ENCODE data around the gene PLOD1. TPM values are rescaled to one million over a fixed set of nuclear protein-coding genes. Genes with fewer than 3 reads are reported as not detected.
A peak's percentile ranks its signal among the peaks of the same experiment; 100 is the strongest.
"Not testable (repeated sequence)": the region's sequence is repeated elsewhere in the genome, so short reads cannot be mapped to it uniquely, and the experiment has no call there.

Gene PLOD1
- total RNA-seq, 1 experiment from 2014 or later: 94.8 TPM

GRCh38 chr1:11923827-11924113 lies 10.7 kb upstream of the PLOD1 start:
- no peak for DNase-seq (ENCODE audit: low spot score)
- ChIA-PET POLR2A (ENCODE audit: low non-redundant PET) (no interaction called here), CTCF (no interaction called here)
- H3K9me3 ChIP-seq (ENCODE audit: low read depth, low read length, poor library complexity, severe bottlenecking): no peaks in the 10 kb centered on the region
- no peak for TF ChIP-seq EZH2 (IDR thresholded peaks at IDR 0.05; ENCODE audit: borderline replicate concordance, low read depth, low read length, poor library complexity, severe bottlenecking)
- TF ChIP-seq CTCF (conservative IDR thresholded peaks at IDR 0.05; ENCODE audit: low read depth, low read length): no peak
- H3K4me3 ChIP-seq (ENCODE audit: low read depth, low read length, poor library complexity, severe bottlenecking): peak overlapping the region; percentile 58
- no TSS peak for BruUV-seq (replicated peaks)
- H3K27ac ChIP-seq (ENCODE audit: low read depth, low read length, poor library complexity, severe bottlenecking): no peak overlapping the region
- H3K4me1 ChIP-seq (ENCODE audit: insufficient read depth, low read length, poor library complexity, severe bottlenecking): peaks cover 10% of the 10 kb centered on the region
- no peaks in the 10 kb centered on the region for H3K27me3 ChIP-seq (replicated peaks; ENCODE audit: insufficient read depth, low read depth, low read length, poor library complexity)
- H3K36me3 ChIP-seq (ENCODE audit: insufficient read depth, low read length, poor library complexity, severe bottlenecking): peaks cover 18% of the 10 kb centered on the region
- intact Hi-C loops (cut with micrococcal nuclease; ENCODE audit: unreplicated experiment): no loop called here

GRCh38 chr1:11924334-11925195 lies 10.0 kb upstream of the PLOD1 start:
- peaks cover 13% of the 10 kb centered on the region for H3K36me3 ChIP-seq (ENCODE audit: insufficient read depth, low read length, poor library complexity, severe bottlenecking)
- H3K9me3 ChIP-seq (ENCODE audit: low read depth, low read length, poor library complexity, severe bottlenecking): no peaks in the 10 kb centered on the region
- peak overlapping the region; percentile 58 for H3K4me3 ChIP-seq (ENCODE audit: low read depth, low read length, poor library complexity, severe bottlenecking)
- no peak for DNase-seq (ENCODE audit: low spot score)
- TF ChIP-seq CTCF (conservative IDR thresholded peaks at IDR 0.05; ENCODE audit: low read depth, low read length): no peak
- no peak for TF ChIP-seq EZH2 (IDR thresholded peaks at IDR 0.05; ENCODE audit: borderline replicate concordance, low read depth, low read length, poor library complexity, severe bottlenecking)
- TSS peak; percentile 59 for BruUV-seq (replicated peaks)
- intact Hi-C loops (cut with micrococcal nuclease; ENCODE audit: unreplicated experiment): no loop called here
- ChIA-PET POLR2A (ENCODE audit: low non-redundant PET) (no interaction called here), CTCF (no interaction called here)
- no peaks in the 10 kb centered on the region for H3K27me3 ChIP-seq (replicated peaks; ENCODE audit: insufficient read depth, low read depth, low read length, poor library complexity)
- peaks cover 13% of the 10 kb centered on the region for H3K4me1 ChIP-seq (ENCODE audit: insufficient read depth, low read length, poor library complexity, severe bottlenecking)
- peak overlapping the region; percentile 33 for H3K27ac ChIP-seq (ENCODE audit: low read depth, low read length, poor library complexity, severe bottlenecking)

GRCh38 chr1:11925196-11925937 lies 9.2 kb upstream of the PLOD1 start:
- Histone ChIP-seq H3K4me3 (ENCODE audit: low read depth, low read length, poor library complexity, severe bottlenecking) (peak overlapping the region; percentile 58), H3K27ac (ENCODE audit: low read depth, low read length, poor library complexity, severe bottlenecking) (peak overlapping the region; percentile 33), H3K4me1 (ENCODE audit: insufficient read depth, low read length, poor library complexity, severe bottlenecking) (peaks cover 18% of the 10 kb centered on the region), H3K36me3 (ENCODE audit: insufficient read depth, low read length, poor library complexity, severe bottlenecking) (peaks cover 13% of the 10 kb centered on the region)
- POLR2A ChIA-PET (ENCODE audit: low non-redundant PET); H3K27me3 ChIP-seq (replicated peaks; ENCODE audit: insufficient read depth, low read depth, low read length, poor library complexity); H3K9me3 ChIP-seq (ENCODE audit: low read depth, low read length, poor library complexity, severe bottlenecking); BruUV-seq (replicated peaks); CTCF ChIA-PET; DNase-seq (ENCODE audit: low spot score); intact Hi-C loops (cut with micrococcal nuclease; ENCODE audit: unreplicated experiment): not testable (repeated sequence)

Data from A673 (cell line).